ENCODE data around the gene FCSK.
A peak's percentile ranks its signal among the peaks of the same experiment; 100 is the strongest.
"Not testable (repeated sequence)": the region's sequence is repeated elsewhere in the genome, so short reads cannot be mapped to it uniquely, and the experiment has no call there.

FCSK gene

GRCh38 chr16:70432356-70432722 lies 22.1 kb upstream of the FCSK start:
- no peak for DNase-seq

- DNase-seq, result no peak
These were observed 21.5 kb upstream of the FCSK start for GRCh38 chr16:70432723-70433457.

- DNase-seq, result peak; percentile 78
These were observed 20.8 kb upstream of the FCSK start for GRCh38 chr16:70433458-70434103.

DNA sequence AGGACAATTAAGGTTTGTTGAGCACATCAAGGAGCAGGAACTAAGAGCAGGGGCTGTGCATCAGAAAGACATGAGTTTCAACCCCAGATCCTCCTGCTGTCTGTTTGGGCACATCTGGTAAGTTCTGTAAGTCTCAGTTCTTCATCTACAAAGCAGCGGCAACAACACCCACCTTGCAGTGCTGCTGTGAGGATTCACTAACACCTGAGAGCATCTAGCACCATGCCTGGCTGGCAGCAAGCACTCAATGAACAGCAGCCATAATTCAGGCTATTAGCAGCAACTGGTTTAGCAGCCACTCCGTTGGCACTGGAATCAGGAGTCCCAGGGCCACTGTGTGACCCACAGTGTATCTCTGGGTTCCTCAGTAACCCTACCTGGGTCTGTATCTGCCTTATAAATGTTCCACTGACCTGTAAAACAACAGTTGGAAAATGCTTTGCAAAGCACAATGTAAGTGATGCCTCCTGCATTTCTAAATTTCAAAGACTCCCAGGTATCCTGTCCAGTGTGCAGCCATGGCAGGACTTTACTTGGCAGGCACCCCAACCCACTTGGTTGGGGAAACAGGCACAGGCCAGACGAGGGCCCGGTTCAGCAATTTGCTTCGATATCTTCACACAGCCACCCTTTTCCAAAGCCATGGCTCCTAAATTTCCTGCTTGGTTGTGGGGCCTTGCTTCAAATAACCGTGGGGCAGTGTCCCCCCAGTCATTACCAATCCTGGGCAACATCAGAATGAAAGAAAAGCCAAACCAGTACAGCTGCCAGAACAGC lies 19.7 kb upstream of the FCSK start:
- DNase-seq, result no peak

- DNase-seq, result peak; percentile 96
These were observed 17.3 kb upstream of the FCSK start for GRCh38 chr16:70437017-70437581.

DNA sequence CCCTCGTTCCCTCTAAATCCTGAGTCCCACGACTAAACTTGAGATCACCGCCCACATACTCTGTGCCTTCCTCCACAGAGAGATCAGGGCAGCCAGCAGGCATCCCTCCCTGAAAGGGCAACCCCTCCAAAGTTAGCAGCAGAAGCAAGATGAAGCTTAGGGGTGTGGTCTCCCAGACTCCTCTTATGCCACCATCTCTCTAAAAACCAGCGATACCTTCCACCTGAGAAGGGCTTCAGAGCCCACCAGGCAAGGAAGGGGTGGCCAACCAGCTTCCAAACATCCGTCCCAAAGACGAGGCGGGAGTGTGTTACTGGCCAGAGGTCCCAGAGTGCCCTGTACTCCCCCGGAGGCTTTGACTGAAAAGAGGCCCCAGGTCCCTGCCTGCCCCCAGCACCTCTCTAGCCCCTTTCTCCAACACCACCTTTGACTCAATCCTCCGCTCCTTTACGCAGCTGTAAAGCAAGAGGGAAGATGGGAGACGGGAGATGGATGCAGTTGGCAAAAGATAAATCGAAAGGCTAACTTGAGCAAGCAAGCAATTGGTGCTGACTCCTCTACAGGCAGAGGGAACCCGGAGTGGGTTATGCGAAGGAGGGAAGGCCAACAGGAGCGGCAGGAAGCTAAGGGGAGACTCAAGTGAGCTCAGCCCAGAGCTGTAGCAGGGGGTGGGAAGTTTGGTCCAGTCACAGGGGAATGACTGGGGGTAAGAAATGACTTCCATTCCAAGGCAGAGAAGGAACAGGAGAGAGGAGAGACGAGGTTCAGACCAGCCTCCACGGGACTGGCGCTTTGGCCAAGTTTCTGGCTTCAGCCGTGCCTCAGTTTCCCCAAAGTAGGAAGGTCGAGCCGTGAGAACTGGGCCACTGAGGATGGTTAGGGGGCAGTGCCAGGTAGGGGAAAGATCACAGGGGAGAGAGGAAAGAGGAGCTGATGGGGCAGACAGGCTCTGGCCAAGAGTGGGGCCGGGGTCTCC lies 16.5 kb upstream of the FCSK start:
- peak; percentile 48 for DNase-seq

GRCh38 chr16:70438585-70438968 lies 15.8 kb upstream of the FCSK start:
- no peak for DNase-seq

GRCh38 chr16:70438969-70439862 lies 15.2 kb upstream of the FCSK start, which contains the start of gene ST3GAL2:
Gene ST3GAL2 (minus strand): TSS chr16:70439100. CDS start chr16:70398530, 40,570 bp downstream.
- DNase-seq, result peak; percentile 97

DNA sequence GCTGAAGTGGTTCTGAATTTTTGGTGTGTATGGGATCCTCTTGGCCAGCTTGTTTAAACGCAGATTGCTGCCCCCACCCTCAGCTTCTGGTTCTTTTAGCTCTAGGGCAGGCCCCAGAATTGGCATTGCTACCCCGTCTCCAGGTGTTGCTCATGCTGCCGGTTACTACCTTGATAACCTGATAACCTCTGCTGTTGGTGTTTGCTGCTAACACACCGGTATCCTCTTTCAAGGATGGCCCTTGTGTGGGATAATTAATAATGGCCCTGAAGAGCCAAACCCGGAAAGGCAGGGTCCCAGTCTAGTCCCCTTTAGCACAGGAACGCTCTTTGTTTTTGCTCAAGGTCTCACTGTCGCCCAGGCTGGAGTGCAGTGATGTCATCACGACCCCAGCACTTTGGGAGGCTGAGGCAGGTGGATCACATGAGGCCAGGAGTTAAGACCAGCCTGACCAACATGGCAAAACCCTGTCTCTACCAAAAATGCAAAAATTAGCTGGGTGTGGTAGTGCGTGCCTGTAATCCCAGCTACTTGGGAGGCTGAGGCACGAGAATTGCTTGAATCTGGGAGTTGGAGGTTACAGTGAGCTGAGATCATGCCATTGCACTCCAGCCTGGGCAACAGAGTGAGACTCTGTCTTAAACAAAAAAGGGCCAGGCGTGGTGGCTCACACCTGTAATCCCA lies 14.2 kb upstream of the FCSK start:
- no peak for DNase-seq

DNA sequence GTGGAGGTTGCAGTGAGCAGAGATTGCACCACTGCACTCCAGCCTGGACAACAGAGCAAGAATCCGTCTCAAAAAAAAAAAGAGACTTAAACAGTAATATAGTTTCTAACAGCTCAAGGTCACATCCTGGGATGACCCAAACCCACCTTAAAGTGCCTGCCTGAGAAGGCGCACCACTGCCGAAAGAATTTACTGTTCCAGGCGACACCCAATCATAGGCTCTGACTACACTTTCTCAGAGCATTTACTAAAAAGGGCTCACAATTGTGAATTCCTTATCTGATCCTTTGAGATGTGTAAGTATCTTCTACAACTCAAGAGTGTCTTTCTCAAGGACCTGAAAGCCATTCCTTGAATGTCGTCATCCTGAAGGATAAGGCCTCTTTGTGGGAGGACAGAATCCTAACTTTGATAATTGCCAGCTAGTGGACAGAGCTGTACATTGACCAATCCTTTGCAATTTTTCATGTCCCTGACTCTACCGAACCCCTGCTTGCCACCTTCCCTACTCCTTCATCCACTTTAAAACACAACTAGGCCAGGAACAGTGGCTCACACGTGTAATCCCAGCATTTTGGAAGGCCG lies 12.9 kb upstream of the FCSK start:
- DNase-seq, result no peak

- no peak for DNase-seq
These were observed 12.1 kb upstream of the FCSK start for GRCh38 chr16:70442344-70442743.

DNA sequence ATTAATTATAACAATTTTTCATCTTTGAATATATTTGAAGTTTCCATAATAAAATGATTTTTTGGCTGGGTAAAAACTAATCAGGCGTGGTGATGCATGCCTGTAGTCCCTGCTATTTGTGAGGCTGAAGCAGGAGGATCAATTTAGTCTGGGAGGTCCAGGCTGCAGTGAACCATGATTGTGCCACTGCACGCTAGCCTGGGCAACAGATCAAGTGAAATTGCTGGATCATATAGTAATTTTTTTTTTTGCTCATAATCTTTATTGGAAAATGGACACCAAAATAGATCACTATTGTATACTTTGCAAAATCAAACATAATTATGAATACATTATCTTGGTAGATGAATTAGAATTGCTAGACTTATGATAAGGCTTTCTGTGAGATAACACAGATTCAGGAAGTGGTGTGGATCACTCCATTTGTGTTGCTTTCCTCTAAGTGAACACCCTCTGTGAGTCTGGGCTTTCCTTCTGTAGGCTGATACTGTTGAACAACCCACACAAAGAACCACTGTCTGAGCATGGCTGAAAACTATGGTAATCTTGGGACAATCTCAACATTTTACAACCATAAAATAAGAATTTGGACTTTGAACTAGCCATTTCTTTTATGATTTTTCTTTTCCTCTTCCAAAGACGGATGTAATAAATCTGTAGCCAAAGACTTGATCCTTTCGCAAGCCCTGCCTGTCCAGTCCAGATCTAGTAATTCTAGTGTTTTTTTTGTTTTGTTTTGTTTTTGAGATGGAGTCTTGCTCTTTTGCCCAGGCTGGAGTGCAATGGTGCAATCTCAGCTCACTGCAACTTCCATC lies 9.9 kb upstream of the FCSK start:
- DNase-seq, result no peak

DNA sequence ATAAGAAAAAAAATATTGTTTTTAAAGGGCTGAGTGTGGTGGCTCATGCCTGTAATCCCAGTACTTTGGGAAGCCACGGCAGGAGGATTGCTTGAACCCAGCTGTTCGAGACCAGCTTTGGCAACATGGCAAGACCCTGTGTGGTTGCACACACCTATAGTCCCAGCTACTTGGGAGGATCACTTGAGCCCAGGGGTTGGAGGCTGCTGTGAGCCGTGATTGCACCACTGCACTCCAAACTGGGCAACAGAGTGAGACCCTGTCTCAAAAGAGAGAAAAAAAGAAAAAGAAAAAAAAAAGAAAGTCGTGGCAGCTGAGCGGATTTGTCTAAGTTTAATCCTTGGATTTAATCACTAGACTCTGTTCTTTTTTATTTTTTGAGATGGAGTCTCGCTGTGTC lies 6.3 kb upstream of the FCSK start:
- DNase-seq, result no peak

GRCh38 chr16:70450142-70451003 lies 4.0 kb upstream of the FCSK start:
- not testable (repeated sequence) for DNase-seq

GRCh38 chr16:70451004-70451340 lies 3.4 kb upstream of the FCSK start:
- not testable (repeated sequence) for DNase-seq

GRCh38 chr16:70453117-70453891 lies 1.1 kb upstream of the FCSK start:
- no peak for DNase-seq

- peak; percentile 42 for DNase-seq
These were observed 538 bp upstream of the FCSK start for GRCh38 chr16:70453892-70454221.

Measured in fibroblast of skin of abdomen (primary cell).